GM12878 (cell line): ENCODE measurements around the gene MATN3. TPM values are rescaled to one million over a fixed set of nuclear protein-coding genes. Genes with fewer than 3 reads are reported as not detected.

ENCODE experiments used
- ATAC-seq: fragments of 200-7000 bp; cut with Tn5 transposase; 3 replicates; pipeline ENCODE4 v1.9.1; 2020; ENCODE audit warnings: mild to moderate bottlenecking, moderate library complexity
- BruUV-seq: library from RNA; stranded (reverse); fragments of 400-500 nt; replicated peaks from 2 replicates; lab custom pipeline; 2021; lab: Mats Ljungman, UMichigan
- CTCF ChIA-PET: fragments of 300-600 bp; sonication (Branson Sonifier 250); formaldehyde crosslinking; extraction: SDS; loops from one replicate; lab custom pipeline; 2021; ENCODE audit warnings: inconsistent platforms; lab: Yijun Ruan, JAX
- POLR2A ChIA-PET: fragments of 350-600 bp; formaldehyde crosslinking; extraction: SDS; loops from one replicate; lab custom pipeline; 2021; ENCODE audit warnings: inconsistent platforms; lab: Charles Lee
- RAD21 ChIA-PET: fragments of 300-600 bp; sonication (Branson Sonifier 250); formaldehyde crosslinking; loops from one replicate; lab custom pipeline; 2023; ENCODE audit warnings: antibody characterized with exemption; ENCODE audit not compliant: unreplicated experiment; lab: Charles Lee
- SMC1A ChIA-PET: fragments of 300-600 bp; sonication (Branson Sonifier 250); formaldehyde crosslinking; loops from one replicate; lab custom pipeline; 2023; ENCODE audit not compliant: unreplicated experiment, uncharacterized antibody; lab: Charles Lee
- DNase-seq: peaks from one replicate; pipeline ENCODE4 v3.0.0-alpha.2; 2011; ENCODE audit warnings: low read depth, low spot score
- FAIRE-seq: peaks from 3 replicates; lab custom pipeline; 2011; peaks lifted over from hg19 to GRCh38; lab: Jason Lieb, UNC
- H2AFZ ChIP-seq: 2 replicates; pipeline ENCODE4 v1.6.0; 2011; ENCODE audit warnings: low read depth, low read length, control low read depth; ENCODE audit not compliant: control insufficient read depth
- H3K27ac ChIP-seq: 2 replicates; pipeline ENCODE4 v1.5.1; 2011; ENCODE audit warnings: control low read depth; ENCODE audit not compliant: control insufficient read depth, insufficient read depth
- H3K27me3 ChIP-seq, 2 experiments: replicated peaks in 1 of 2; 2 replicates each; pipeline versions ENCODE4 v1.6.0 to v1.6.1; 2011; ENCODE audit warnings: low read length in 1 of 2; ENCODE audit not compliant: control insufficient read depth in 2 of 2, insufficient read depth in 2 of 2
- H3K36me3 ChIP-seq, 2 experiments: 2 replicates each; pipeline ENCODE4 v1.5.1; 2011; ENCODE audit warnings: low read length in 1 of 2; ENCODE audit not compliant: control insufficient read depth in 2 of 2, insufficient read depth in 2 of 2
- H3K4me1 ChIP-seq: 2 replicates; pipeline ENCODE4 v1.6.1; 2011; ENCODE audit warnings: mild to moderate bottlenecking, low read length, moderate library complexity, mixed read lengths; ENCODE audit not compliant: control insufficient read depth, insufficient read depth
- H3K4me2 ChIP-seq: 2 replicates; pipeline ENCODE4 v1.6.0; 2011; ENCODE audit warnings: control low read depth; ENCODE audit not compliant: control insufficient read depth, insufficient read depth
- H3K4me3 ChIP-seq: fragments of 200-600 bp; sonication (generic); 2 replicates; pipeline ENCODE4 v1.5.1; 2016
- H3K79me2 ChIP-seq: 2 replicates; pipeline ENCODE4 v1.6.0; 2011; ENCODE audit warnings: low read length; ENCODE audit not compliant: control insufficient read depth, insufficient read depth
- H3K9ac ChIP-seq: 2 replicates; pipeline ENCODE4 v1.8.0; 2011; ENCODE audit warnings: low read length, control low read depth, mixed read lengths; ENCODE audit not compliant: control insufficient read depth, insufficient read depth
- H3K9me3 ChIP-seq: replicated peaks from 3 replicates; pipeline ENCODE4 v1.5.1; 2011; ENCODE audit warnings: mild to moderate bottlenecking, low read length; ENCODE audit not compliant: control insufficient read depth, insufficient read depth
- H4K20me1 ChIP-seq: 2 replicates; pipeline ENCODE4 v1.6.0; 2011; ENCODE audit not compliant: control insufficient read depth, insufficient read depth
- CBFB ChIP-seq: IDR thresholded peaks from 2 replicates; pipeline ENCODE4 v1.6.1; 2016; ENCODE audit warnings: antibody characterized with exemption, low read depth
- ESRRA ChIP-seq: IDR thresholded peaks from 2 replicates; pipeline ENCODE4 v1.6.1; 2012; ENCODE audit warnings: mild to moderate bottlenecking, low read length, improper control_type of control experiment
- KAT2A ChIP-seq: conservative IDR thresholded peaks from 2 replicates; pipeline ENCODE4 v1.6.1; 2011; ENCODE audit warnings: low read depth, low read length; ENCODE audit not compliant: control insufficient read depth
- MXI1 ChIP-seq: fragments of 150-350 bp; IDR thresholded peaks from 2 replicates; pipeline ENCODE4 v1.6.1; 2011; ENCODE audit warnings: low read depth, mild to moderate bottlenecking, inconsistent platforms, low read length, improper control_type of control experiment
- NR2C1 ChIP-seq: fragments of 450-650 bp; IDR thresholded peaks from 2 replicates; pipeline ENCODE4 v1.6.1; 2017; ENCODE audit warnings: antibody characterized with exemption, mild to moderate bottlenecking, moderate library complexity
- POLR2AphosphoS5 ChIP-seq: IDR thresholded peaks from 2 replicates; pipeline ENCODE4 v1.6.1; 2011; ENCODE audit warnings: mild to moderate bottlenecking, low read length, inconsistent platforms
- RELA ChIP-seq: fragments of 450-650 bp; IDR thresholded peaks from 2 replicates; pipeline ENCODE4 v1.8.0; 2014; ENCODE audit warnings: borderline replicate concordance; ENCODE audit not compliant: partially characterized antibody
- RUNX3 ChIP-seq: IDR thresholded peaks from 2 replicates; pipeline ENCODE4 v1.6.1; 2012; ENCODE audit warnings: low read length, inconsistent platforms
- YY1 ChIP-seq: IDR thresholded peaks from 2 replicates; pipeline ENCODE4 v1.6.1; 2011; ENCODE audit warnings: low read depth, mild to moderate bottlenecking, low read length
- ZBED1 ChIP-seq: IDR thresholded peaks from 2 replicates; pipeline ENCODE4 v1.6.1; 2016; ENCODE audit warnings: borderline replicate concordance
- WGBS: methylation state at CpG from one replicate; pipeline ENCODE4 v1.1.6; 2016; ENCODE audit warnings: low lambda C conversion rate; ENCODE audit not compliant: insufficient replicate concordance, insufficient coverage; ENCODE audit errors: missing lambda C conversion rate; 5-methylcytosine and 5-hydroxymethylcytosine counted together
- in situ Hi-C: fragments of 300-500 bp; cut with MboI; formaldehyde crosslinking; loops from 9 replicates; pipeline ENCODE4 v1.14.3; 2018; ENCODE audit warnings: mixed read lengths
- intact Hi-C: fragments of 100-400 bp; cut with micrococcal nuclease; formaldehyde crosslinking; loops from one replicate; pipeline ENCODE4 v1.14.2; 2022; ENCODE audit not compliant: unreplicated experiment
- polyA plus RNA-seq, 11 experiments: library from polyadenylated mRNA; depleted of rRNA in 4 of 11; unstranded in 6 of 11; stranded (reverse) in 5 of 11; fragments of >200 nt; fragmentation: Nextera tagmentation in 4 of 11; fragmentation: Illumina TruSeq in 1 of 11; extraction: Ambion mirVana in 4 of 11; extraction: Trizol in 1 of 11; gene quantifications; 1 replicate in 1 of 11; 2 replicates in 10 of 11; pipeline versions ENCODE4 v1.2.1 to v1.2.3, GENCODE V29; 2011 to 2016; ENCODE audit warnings: inconsistent platforms in 2 of 11, missing spikeins in 2 of 11, low read depth in 1 of 11
- total RNA-seq, 4 experiments: library from RNA; depleted of rRNA in 3 of 4; stranded (reverse); fragments of >200 nt in 3 of 4; fragmentation: Illumina TruSeq in 1 of 4; extraction: Trizol in 1 of 4; gene quantifications; 2 replicates each; pipeline versions ENCODE4 v1.2.1 to v1.2.3, GENCODE V29; 2013 to 2021
- TF ChIP-seq, protein P1 (sequence below), 3 experiments: IDR thresholded peaks in 2 of 3; conservative IDR thresholded peaks in 1 of 3; 2 replicates each; pipeline ENCODE4 v1.5.1; 2011; ENCODE audit warnings: low read depth in 3 of 3, low read length in 3 of 3, mild to moderate bottlenecking in 3 of 3, control low read depth in 2 of 3, moderate library complexity in 2 of 3, inconsistent platforms in 1 of 3, mixed read lengths in 1 of 3; ENCODE audit not compliant: control insufficient read depth in 2 of 3, insufficient read depth in 1 of 3; ENCODE audit errors: extremely low read depth in 1 of 3
- TF ChIP-seq, protein P2 (sequence below): fragments of 450-650 bp; IDR thresholded peaks from 2 replicates; pipeline ENCODE4 v1.6.1; 2018; ENCODE audit warnings: borderline replicate concordance, mild to moderate bottlenecking; ENCODE audit not compliant: partially characterized antibody
- TF ChIP-seq, protein P3 (sequence below): fragments of 450-650 bp; formaldehyde crosslinking; IDR thresholded peaks from 2 replicates; pipeline ENCODE4 v1.4.0; 2022; ENCODE audit warnings: mild to moderate bottlenecking, moderate library complexity
- TF ChIP-seq, protein P4 (sequence below): fragments of 450-650 bp; IDR thresholded peaks from 2 replicates; pipeline ENCODE4 v1.6.1; 2017; ENCODE audit warnings: mild to moderate bottlenecking, low read depth, inconsistent platforms; ENCODE audit not compliant: poor library complexity, severe bottlenecking

Gene MATN3
- total and polyA plus RNA-seq, 10 of the 15 experiments (the other 5 are each of a cell fraction or from before 2014, with no cell fraction given): 0.09 TPM; not detected in 9

DNA sequence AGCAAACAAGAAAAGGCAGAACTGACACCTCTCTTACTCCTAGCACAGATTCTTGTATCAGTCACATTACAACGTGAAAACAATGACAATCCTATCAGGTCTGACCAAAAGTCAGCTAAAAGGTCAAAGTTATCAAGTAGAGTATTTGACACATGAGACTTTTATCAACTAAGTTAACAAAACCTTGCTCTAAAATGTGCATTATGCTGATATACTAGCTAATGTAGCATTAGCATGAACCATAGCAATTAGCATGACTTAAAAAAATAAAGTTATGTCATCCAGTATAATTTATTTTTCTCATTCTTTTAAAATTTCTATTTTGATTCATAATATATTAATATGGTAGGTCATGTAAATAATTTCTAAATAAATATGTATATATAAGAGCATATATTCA, 69.3 kb downstream of the MATN3 start:
- FAIRE-seq (no peak), DNase-seq (no peak), ATAC-seq (no peak)
- Histone ChIP-seq H3K27me3 (no peaks in the 10 kb centered on the region), H2AFZ (no peak overlapping the region), H3K4me1 (no peaks in the 10 kb centered on the region), H3K79me2 (no peaks in the 10 kb centered on the region), H3K36me3 (no peaks in the 10 kb centered on the region), H3K27ac (no peak overlapping the region), H3K9me3 (no peaks in the 10 kb centered on the region), H3K9ac (no peak overlapping the region), H3K4me3 (no peak overlapping the region), H4K20me1 (no peaks in the 10 kb centered on the region), H3K4me2 (no peak overlapping the region)
- ChIA-PET CTCF (interaction anchor here (1.0 to 1.7 kb wide), 6 partner anchors 10 to 168 kb away, joined by 3 to 6 read pairs (median 4); no protein-coding TSS in a partner anchor), RAD21 (interaction anchor here (0.9 kb wide), 1 partner anchor 72 kb away, joined by 3 read pairs; no protein-coding TSS in a partner anchor), POLR2A (interaction anchor here (0.6 kb wide), 1 partner anchor 170 kb away, joined by 4 read pairs; no protein-coding TSS in a partner anchor), SMC1A (interaction anchor here (0.7 to 2.7 kb wide), 5 partner anchors 10 to 1837 kb away, joined by 3 to 9 read pairs (median 4); no protein-coding TSS in a partner anchor)
- intact Hi-C loops: no loop called here
- WGBS: 93% methylated on average over 1 of the region's 1 CpG
- in situ Hi-C loops: no loop called here
- BruUV-seq: no TSS peak
- no peak for TF ChIP-seq CBFB
- TF ChIP-seq YY1: no peak
- TF ChIP-seq, protein P1, sequence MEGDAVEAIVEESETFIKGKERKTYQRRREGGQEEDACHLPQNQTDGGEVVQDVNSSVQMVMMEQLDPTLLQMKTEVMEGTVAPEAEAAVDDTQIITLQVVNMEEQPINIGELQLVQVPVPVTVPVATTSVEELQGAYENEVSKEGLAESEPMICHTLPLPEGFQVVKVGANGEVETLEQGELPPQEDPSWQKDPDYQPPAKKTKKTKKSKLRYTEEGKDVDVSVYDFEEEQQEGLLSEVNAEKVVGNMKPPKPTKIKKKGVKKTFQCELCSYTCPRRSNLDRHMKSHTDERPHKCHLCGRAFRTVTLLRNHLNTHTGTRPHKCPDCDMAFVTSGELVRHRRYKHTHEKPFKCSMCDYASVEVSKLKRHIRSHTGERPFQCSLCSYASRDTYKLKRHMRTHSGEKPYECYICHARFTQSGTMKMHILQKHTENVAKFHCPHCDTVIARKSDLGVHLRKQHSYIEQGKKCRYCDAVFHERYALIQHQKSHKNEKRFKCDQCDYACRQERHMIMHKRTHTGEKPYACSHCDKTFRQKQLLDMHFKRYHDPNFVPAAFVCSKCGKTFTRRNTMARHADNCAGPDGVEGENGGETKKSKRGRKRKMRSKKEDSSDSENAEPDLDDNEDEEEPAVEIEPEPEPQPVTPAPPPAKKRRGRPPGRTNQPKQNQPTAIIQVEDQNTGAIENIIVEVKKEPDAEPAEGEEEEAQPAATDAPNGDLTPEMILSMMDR (IDR thresholded peaks at IDR 0.05 in 2 of 3, conservative IDR thresholded peaks at IDR 0.05 in 1 of 3; ENCODE audit: control insufficient read depth in 2 of 3, extremely low read depth in 1 of 3, insufficient read depth in 1 of 3, low read depth in 3 of 3, low read length in 3 of 3): no peak
- TF ChIP-seq, protein P2, sequence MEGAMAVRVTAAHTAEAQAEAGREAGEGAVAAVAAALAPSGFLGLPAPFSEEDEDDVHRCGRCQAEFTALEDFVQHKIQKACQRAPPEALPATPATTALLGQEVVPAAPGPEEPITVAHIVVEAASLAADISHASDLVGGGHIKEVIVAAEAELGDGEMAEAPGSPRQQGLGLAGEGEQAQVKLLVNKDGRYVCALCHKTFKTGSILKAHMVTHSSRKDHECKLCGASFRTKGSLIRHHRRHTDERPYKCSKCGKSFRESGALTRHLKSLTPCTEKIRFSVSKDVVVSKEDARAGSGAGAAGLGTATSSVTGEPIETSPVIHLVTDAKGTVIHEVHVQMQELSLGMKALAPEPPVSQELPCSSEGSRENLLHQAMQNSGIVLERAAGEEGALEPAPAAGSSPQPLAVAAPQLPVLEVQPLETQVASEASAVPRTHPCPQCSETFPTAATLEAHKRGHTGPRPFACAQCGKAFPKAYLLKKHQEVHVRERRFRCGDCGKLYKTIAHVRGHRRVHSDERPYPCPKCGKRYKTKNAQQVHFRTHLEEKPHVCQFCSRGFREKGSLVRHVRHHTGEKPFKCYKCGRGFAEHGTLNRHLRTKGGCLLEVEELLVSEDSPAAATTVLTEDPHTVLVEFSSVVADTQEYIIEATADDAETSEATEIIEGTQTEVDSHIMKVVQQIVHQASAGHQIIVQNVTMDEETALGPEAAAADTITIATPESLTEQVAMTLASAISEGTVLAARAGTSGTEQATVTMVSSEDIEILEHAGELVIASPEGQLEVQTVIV: no peak
- TF ChIP-seq, protein P3, sequence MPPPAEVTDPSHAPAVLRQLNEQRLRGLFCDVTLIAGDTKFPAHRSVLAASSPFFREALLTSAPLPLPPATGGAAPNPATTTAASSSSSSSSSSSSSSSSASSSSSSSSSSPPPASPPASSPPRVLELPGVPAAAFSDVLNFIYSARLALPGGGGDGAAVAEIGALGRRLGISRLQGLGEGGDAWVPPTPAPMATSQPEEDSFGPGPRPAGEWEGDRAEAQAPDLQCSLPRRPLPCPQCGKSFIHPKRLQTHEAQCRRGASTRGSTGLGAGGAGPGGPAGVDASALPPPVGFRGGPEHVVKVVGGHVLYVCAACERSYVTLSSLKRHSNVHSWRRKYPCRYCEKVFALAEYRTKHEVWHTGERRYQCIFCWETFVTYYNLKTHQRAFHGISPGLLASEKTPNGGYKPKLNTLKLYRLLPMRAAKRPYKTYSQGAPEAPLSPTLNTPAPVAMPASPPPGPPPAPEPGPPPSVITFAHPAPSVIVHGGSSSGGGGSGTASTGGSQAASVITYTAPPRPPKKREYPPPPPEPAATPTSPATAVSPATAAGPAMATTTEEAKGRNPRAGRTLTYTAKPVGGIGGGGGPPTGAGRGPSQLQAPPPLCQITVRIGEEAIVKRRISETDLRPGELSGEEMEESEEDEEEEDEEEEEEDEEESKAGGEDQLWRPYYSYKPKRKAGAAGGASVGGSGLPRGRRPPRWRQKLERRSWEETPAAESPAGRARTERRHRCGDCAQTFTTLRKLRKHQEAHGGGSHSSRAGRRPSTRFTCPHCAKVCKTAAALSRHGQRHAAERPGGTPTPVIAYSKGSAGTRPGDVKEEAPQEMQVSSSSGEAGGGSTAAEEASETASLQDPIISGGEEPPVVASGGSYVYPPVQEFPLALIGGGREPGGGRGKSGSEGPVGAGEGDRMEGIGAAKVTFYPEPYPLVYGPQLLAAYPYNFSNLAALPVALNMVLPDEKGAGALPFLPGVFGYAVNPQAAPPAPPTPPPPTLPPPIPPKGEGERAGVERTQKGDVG (CRISPR knock-in tag): no peak
- no peak for TF ChIP-seq POLR2AphosphoS5
- TF ChIP-seq RELA: no peak
- TF ChIP-seq NR2C1: no peak
- no peak for TF ChIP-seq KAT2A
- no peak for TF ChIP-seq ESRRA
- TF ChIP-seq ZBED1: no peak
- TF ChIP-seq, protein P4, sequence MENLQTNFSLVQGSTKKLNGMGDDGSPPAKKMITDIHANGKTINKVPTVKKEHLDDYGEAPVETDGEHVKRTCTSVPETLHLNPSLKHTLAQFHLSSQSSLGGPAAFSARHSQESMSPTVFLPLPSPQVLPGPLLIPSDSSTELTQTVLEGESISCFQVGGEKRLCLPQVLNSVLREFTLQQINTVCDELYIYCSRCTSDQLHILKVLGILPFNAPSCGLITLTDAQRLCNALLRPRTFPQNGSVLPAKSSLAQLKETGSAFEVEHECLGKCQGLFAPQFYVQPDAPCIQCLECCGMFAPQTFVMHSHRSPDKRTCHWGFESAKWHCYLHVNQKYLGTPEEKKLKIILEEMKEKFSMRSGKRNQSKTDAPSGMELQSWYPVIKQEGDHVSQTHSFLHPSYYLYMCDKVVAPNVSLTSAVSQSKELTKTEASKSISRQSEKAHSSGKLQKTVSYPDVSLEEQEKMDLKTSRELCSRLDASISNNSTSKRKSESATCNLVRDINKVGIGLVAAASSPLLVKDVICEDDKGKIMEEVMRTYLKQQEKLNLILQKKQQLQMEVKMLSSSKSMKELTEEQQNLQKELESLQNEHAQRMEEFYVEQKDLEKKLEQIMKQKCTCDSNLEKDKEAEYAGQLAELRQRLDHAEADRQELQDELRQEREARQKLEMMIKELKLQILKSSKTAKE: no peak
- no peak for TF ChIP-seq RUNX3
- no peak for TF ChIP-seq MXI1
